SKM-1 (cell line): Measurements from ENCODE around the gene CRELD2.

Experiments
- DNase-seq: peaks from one replicate; lab custom pipeline; 2025; ENCODE audit not compliant: unreplicated experiment; lab: John Stamatoyannopoulos, UW

Gene CRELD2

GRCh38 chr22:49966041-49966773, 47.8 kb downstream of the CRELD2 start:
- no peak for DNase-seq

DNA sequence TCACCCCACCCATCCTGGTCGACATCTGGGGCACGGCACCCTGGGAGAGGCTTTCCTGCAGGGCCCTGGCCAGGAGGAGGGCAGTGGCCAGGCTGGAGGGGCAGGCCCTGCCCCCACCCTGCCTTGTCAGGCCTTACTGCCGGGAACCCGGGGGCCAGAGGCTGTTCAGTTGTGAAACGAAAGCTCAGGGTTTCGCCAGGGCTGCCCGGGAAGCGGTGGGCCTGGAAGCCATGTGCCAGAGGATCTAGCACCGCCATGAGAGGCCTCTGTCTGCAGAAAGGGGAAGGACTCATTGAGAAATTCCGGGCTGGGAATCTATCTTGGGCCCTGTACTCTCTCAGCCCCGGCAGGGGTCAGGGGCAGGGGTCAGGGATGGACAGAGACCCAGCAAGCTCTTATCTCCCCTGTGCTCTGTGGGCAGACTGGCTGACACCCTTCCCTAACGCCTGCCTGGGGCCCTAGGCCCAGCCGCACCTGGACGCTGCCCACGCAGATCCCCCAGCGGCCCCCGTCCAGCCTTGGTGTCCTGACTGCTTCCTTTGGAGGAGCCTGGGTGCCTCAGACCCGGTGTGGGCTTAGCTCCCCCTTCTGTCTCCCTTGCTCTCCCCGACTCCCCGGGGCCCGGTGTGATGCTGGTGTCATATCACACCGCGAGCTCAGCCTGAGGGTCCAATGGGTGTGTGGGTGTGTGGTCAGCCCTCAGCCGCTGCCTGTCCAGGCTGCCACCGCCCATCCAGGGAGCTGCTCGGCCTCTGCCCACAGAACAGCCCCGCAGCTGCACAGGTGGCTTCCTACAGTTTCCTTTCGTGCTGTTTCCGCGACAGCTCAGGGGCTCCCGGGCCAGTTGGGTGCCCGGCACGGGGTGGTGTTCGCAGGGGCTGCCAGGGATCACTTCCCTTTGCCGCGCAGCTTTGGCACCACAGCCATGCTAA, 48.6 kb downstream of the CRELD2 start:
- DNase-seq, result peak; percentile 72

DNA sequence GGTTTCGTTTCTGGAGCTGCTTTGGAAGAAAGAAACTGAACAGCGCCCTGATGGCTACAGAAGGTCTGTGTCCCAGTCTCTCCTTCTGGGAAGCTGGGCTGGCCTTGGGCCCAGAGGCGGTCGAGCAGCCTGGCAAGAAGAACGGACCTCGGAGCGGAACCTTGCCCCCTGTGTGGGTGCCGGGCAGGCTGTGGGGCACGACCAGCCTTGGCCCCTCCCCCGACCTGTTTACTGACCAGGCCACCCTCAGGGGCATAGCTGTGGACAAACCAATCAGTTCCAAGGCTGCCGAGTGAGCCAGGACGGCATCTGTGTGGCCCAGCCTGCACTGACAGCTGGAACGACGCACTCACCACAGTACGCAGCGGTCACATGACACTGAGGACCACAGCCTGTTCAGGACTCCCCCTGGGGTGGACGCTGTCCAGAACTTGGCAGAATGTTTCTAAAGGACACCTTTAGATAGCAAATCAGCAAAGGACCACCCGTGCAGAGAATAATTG, 49.3 kb downstream of the CRELD2 start:
- no peak for DNase-seq

GRCh38 chr22:49968313-49968830, 49.9 kb downstream of the CRELD2 start:
- no peak for DNase-seq

DNA sequence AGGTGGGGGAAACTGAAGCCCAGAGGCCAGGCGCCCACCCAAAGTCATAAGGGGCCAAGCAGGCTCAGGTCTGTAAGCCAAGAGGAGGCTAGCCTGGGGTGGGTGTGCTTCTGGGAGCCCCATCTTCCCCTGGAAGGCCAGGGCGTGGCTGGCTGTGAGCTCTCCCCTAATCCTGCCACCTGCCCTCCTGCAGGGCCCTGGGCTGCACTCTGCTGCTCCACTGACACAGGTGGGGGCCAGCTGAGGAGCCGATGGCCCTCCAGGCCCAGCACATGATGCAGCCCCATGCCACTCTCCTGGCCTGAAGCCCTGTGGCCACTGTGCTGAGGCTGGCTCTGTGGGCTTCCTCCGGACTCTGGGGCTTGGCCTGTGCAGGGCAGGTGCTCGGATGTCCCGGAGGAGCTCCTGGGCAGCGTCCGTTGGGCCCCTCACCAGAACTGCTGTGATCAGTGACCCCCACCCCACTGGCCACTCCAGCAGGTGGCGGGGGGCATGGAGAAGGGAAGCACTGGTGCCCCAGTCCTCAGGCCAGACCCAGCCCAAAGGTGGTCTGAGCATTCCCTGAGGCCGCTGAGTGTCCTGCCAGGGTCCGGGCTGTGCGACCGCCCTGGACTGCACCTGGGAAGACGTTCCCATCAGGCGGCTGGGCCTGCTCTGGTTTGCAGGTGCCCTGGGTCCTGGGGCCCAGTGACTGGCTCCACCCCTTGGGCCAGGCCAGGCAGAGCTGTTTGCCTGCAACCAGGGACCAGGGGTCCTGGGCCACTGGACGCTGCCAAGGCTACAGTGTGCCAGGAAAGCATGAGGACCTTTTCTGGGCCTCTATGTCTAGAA, 50.6 kb downstream of the CRELD2 start:
- DNase-seq, result no peak

- no peak for DNase-seq
These were observed 51.5 kb downstream of the CRELD2 start for GRCh38 chr22:49969751-49970527.

GRCh38 chr22:49970528-49971231, 52.2 kb downstream of the CRELD2 start:
- peak; percentile 93 for DNase-seq

GRCh38 chr22:49971232-49972162, 53.1 kb downstream of the CRELD2 start:
- no peak for DNase-seq

GRCh38 chr22:49972163-49973017, 54.0 kb downstream of the CRELD2 start:
- DNase-seq, result no peak

DNA sequence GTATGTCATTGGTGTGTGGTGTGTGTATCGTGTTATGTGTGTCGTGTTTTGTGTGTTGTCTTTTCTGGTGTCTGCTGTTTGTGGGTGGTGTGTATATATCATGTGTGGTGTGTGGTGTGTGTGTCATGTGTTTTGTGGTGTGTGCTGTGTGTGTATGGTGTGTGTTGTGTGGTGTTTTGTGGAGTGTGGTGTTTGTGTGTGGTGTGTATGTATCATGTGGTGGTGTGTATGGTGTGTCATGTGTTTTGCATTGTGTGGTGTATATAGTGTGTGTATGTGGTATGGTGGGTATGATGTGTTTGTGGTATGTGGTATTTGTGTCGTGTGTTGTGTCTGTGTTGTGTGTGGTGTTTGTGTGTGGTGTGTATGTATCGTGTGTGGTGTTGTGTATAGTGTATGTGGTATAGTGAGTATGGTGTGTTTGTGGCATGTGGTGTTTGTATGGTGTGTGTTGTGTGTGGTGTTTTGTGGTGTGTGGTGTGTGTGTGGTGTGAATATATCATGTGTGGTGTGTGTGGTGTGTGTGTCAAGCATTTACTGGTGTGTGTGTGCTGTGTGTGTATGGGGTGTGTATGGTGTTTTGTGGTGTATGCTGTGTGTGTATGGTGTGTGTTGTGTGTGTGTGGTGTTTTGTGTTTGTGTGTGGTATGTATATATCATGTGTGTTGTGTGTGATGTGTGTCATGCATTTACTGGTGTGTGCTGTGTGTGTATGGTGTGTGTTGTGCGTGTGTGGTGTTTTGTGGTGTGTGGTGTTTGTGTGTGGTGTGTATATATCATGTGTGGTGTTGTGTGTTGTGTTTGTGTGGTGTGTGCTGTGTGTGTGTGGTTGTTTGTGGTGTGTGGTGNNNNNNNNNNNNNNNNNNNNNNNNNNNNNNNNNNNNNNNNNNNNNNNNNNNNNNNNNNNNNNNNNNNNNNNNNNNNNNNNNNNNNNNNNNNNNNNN, 54.9 kb downstream of the CRELD2 start:
- no peak for DNase-seq

GRCh38 chr22:49975543-49976389, 57.3 kb downstream of the CRELD2 start:
- DNase-seq, result no peak

DNA sequence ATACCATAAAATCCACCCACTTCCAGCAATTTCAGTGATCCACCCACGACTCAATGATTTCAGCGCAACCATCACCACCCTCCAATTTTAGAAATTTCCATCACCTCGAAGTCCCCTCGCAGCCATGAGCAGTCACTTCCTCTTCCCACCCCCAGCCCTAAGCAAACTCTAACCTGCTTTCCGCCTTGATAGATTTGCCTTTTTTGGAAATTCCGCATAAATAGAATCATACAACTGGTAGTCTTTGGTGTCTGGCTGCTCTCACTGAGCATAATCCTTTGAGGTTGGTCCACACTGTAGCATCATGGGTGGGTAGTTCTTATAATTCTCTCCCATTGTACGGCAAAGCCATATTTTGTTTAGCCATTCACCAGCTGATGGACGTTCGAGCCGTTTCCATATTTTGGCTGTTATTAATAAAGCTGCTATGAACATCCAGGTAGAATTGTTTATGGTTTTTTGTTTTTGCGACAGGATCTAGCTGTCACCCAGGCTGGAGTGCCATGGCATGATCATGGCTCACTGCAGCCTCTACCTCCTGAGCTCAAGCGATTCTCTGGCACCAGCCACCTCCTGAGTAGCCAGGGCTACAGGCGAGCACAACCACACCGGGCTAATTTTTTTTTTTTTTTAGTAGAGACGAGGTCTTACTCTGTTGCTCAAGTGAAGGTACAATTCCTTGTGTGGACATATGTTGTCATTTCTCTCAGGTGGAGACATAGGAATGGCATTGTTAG, 58.2 kb downstream of the CRELD2 start:
- no peak for DNase-seq
